Astrocyte of the hippocampus (primary cell): Measurements from ENCODE around the gene ASB13.

Experiments used
- DNase-seq: peaks from one replicate; pipeline ENCODE4 v3.0.0; 2011; ENCODE audit warnings: low read depth, low spot score

ASB13 gene, protein sequence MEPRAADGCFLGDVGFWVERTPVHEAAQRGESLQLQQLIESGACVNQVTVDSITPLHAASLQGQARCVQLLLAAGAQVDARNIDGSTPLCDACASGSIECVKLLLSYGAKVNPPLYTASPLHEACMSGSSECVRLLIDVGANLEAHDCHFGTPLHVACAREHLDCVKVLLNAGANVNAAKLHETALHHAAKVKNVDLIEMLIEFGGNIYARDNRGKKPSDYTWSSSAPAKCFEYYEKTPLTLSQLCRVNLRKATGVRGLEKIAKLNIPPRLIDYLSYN

DNA sequence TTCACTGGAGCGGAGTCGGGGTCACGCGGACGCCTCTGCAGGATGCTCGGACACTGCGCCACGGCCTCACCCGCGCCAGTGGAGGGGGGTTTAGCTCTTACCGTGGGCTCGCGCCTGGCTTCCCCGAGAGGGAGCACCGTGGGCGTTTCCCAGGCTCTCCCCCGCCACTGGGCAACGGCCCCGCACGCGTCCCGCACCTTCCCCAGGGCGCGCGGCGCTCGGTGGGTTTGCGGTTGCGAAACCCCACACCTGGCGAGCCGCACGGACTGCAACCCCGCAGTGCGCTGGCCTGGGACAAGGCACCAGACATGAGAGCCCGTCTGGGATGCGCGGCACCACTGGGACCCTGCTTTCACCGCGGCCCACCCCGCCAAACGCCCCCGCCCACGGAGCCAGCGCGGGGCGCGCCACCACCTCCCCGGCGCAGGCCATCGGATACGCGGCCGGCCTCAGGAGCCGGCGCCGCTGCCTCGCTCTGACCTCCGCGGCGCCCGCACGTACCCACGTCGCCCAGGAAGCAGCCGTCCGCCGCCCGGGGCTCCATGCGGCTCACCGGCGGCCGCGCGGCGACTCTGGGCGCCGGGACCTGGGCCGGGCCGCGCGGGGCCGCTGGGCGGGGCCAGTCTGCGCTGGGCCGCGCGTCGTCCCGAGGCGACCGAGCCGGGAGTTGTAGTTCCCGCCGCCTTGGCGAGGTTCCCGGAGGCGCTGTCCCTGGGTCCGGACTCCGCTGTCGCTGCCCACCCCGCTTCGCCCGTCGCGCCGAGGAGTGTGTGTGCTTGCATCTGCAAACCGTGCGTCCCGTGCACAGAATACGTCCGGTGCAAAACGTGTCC, at the start of gene ASB13:
Gene ASB13, minus strand, starts transcription at position 588 of the 833 bp plus-strand sequence. Its CDS starts 44 bp downstream, at position 544.
- DNase-seq: peak; percentile 79

DNA sequence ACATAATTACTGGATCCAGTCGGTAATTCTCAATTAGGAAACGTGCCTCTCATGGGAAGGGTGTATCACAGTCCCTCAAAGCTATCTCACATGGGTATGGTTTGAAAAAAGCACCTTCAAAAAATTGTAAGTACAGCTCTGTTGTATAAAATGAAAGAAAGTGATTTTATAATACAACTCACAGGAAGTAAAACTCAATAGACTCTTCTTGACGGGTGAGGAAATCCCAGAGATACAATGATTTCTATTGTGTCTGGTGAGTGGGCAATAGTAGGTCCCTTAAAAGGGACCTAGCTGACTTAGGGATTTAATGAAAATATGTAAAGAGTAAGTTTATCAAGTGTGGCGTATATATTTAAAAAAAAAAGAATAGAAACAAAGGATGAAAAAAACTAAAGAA, 45.2 kb upstream of the ASB13 start:
- DNase-seq: no peak

DNA sequence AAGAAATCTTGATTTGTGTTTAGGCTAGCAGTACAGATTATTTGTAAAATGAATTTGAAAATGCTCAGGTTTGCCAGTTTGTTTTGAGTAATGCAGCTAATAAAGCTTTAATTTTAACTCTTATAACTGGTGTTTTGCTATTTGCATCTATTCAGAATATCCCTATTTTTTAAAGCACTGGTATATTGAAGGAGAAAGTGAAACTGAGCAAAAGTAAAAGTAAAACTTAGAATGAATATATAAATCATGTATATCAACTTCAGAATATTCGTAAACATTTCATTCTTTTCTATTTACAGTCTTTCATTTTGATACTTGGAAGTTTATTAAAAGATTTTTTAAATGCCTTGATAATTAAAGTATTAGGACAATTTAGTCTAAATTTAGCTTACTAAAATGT, 44.5 kb upstream of the ASB13 start:
- DNase-seq: no peak

DNA sequence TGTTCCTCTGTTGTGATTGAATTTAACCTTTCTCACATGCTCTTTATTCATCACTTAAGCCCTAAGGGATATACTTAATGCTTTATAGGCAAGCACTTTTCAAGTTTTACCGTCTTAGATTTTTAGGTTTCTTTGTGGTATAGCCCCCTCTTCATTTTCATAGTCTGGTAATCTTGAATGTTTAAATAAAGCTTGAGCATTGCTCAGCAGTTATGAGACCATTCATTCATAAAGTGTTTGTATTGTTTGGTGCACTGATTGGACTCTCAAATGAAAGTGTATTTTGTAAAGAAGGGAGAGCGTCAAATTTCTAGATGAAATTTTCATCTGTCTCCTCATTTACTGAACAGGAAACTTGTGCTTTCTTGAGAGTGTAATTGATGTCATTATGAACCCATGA, 43.5 kb upstream of the ASB13 start:
- no peak for DNase-seq

DNA sequence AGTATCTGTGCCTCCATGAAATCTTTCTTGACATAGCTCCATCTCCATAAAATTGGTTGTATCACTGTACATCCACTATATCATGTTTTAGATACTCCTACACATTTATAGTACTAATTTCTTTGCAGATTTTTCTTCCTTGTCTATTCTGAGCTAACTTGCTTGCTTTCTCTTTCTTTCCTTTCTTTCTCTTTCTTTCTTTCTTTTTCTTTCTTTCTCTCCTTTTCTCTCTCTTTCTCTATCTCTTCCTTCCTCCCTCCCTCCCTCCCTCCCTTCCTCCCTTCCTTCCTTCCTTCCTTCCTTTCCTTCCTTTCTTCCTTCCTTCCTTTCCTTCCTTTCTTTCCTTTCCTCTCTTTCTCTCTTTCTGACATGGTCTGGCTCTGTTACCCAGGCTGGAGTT, 42.0 kb upstream of the ASB13 start:
- DNase-seq: no peak

DNA sequence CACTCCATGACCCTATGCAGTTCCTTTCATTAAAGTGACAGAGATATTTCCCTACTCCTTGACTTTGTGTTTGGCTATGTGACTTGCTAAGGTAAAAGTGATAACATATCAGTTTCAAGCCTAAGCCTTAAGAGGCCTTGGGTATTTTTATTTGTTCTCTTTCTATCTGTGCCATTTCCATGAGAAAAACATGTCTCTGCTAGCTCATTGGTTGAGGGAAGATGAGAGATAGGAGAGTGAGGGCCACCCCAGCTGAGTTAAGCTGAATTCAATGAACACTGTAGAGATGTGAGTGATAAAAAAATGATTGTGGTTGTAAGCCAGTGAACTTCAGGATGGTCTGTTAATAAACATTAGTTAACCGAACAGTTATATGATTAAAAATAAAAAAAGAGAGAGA, 31.7 kb upstream of the ASB13 start:
- no peak for DNase-seq

DNA sequence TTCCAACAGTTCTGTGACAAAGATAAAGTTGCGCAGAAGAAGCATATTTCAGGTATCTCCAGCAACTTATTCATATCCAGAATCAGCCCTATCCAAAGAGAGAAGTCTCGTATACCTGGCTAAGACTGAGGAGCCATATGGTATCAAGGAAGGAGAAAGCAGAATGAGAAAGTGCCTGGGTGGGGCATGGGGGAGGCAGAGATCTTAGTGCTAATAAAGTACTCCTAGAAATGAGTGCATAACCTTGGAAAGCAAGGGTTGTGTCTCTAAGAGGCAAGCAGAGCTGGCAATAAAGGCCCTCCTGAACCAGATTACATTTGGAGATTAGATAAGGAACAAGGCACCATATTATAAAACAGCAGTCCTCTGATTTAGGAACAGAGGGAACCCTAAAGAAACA, 30.9 kb upstream of the ASB13 start:
- no peak for DNase-seq

DNA sequence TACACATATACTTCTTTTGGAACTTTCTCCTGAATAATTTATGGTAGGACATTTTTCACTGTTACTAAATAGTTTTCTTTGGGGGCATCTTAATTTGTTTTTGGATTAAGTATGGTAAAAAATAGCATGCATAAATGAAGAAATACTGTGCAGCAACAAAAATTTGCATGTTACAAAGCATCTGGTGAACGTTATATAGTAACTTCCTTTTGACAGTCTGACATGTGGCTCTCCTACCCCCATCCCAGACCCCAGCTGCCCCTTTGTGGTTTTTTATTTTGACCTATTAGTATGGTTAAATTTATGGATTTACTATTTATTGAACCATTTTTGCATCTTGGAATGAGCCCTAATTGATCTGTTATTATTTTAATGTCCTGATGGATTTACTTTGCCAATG, 28.2 kb upstream of the ASB13 start:
- DNase-seq: no peak

DNA sequence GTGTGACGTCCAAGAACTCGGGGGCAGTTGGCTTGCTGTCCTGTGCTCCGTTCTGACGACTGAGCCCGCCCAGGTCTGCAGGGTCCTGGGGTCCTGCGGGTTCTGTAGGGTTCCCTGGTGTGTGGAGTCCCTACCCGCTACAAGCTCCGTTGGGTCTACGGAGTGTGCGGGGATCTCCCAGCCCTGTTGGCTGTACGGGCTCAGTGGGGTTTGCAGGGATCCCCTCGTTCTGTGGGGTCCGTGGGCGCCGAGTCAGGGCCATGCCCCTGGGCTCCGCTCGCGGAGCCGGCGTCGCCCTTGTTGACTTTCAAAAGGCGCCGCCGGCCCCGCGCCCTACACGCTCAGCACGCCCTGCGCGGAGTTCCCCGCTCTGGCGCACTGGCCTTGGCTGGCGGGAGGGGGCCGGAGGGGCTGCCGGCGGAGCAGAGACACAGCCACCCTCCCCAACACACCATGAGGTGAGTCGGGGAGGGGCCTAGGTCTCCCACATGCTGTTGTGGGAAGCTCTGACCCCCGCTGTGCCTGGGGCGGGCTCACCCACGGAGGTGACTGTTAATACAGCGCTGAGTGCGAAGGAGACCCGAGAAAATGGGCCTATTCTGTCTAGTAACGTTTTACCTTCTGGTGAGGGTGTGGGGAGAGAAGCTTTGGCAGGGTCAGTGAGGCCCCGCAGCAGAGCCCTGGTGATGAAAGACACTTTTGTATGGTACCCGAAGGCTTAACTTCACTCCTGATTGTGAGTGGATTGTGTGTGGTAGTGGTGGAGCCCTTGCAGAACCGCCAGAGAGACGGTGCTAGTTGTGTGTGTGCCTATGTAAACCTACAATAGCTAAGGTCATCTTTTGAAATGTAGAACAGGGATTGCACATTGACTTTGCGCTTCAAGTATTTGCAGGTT, 26.3 kb upstream of the ASB13 start:
- DNase-seq: peak; percentile 76

DNA sequence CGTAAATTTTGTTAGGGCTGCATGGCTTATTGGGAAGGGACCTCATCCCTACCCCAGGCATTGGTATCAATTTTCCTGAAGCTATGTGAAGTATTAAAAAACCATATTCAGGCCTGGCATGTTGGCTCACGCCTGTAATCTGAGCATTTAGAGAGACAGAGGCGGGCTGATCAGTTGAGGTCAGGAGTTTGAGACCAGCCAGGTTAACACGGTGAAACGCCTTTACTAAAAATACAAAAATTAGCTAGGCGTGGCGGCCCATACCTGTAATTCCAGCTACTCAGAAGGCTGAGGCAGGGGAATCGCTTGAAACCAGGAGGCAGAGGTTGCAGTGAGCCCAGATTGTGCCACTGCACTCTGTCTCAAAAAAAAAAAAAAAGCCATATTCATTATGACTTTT, 25.4 kb upstream of the ASB13 start:
- DNase-seq: no peak

DNA sequence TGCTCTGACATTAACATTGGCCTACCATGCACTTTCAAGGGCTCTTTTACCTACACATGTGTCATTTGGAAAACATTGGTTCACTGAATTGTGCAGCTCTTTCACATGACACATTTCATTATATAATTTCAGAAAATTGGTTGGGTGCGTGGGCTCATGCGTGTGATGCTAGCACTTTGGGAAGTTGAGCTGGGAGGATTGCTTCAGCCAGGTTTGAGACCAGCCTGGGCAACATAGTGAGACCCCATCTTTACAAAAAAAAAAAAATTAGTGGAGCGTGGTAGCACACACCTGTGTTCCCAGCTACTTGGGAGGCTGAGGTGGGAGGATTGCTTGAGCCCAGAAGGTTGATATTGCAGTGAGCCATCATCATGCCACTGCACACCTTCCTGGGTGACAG, 22.2 kb upstream of the ASB13 start:
- no peak for DNase-seq

DNA sequence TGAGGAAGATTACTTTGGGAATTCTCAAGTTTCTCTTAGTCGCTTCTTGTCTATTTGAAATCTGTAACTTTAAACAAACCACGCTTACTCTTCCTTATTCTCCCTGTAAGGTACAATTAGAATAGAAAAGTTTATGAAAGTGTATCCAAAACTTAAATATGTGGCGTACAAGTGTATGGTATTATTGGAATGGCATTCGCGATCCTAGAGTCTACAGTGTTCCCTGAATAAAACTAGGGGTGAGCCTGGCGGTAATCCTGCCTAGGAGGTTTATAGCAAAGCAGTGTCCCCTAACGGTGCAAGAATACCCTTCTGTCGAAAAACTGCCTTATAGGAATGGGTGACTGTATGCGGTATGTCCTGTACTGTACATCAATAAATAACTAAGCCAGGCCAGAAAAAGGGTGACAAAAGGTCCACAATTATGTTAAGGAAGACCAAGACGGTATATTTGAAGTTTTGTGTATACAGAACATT, 19.4 kb upstream of the ASB13 start:
- no peak for DNase-seq

DNA sequence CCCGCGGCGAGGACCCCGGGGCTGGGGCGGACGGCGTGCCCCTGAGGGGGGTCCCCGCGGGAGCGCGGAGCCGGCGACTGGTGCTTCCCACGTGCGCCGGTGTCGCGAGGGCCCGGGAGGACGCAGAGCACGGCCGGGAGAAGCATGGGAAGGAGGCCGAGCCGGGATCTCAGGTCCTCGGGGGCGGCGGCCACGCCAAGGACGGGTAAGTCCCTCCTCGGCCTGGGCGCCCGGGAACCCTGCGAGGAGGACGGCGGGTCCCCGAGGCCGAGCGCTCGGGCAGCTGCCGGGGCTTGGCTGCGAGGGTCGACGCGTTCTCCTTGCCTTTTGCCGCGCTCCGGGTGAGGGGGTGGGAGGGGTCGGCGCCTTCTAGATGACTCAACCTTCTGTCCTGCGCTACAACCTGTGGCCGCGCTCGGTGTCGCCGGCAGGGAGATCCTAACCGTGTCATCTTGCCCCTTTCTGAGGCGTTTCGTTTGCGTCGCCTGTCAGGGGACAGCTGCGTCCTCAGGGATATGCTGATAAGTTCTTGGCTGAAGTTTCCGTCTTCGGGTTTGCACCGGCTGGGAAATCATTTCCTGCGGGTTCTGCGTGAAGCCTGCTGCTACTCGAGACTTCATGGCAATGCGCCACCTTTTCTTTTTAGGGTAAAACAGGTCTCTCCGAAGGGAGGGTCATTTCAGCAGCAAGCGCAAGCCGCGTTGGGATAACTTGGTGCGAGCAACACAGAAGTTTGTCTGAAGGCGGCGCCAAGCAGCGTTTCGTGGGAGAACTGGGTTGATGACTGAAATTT, 18.8 kb upstream of the ASB13 start:
- DNase-seq: peak; percentile 85

DNA sequence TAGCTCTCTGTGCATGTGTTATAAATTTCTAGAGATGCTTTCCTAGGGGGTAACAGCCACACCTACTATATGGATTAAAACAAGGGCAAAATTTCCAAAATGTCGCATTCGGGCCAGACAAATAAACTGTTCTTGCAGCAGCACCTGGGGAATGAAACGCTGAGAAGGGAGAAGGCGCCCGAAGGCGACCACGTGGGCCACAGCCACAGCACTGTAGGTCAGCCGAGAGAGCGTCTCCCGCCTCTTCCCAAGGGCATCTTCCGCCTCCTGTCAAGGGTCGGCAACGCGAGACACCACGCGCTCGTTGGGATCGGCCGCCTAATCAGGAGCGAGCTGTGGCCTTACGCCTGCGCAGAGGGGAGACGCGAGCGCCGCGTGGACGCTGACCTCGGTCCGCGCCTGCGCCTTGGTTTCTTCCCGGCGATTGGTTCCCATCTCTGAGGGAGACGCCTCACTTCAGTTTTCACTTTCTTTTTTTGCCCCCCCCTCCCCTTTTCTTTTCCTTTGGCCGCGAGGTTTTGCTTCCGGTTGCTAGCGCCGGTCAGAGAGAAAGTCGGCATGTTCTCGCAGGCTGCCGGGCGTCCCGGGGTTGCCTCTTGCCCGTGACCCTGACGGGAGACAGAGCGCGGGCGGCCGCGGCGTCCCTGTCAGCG, 18.0 kb upstream of the ASB13 start, which contains the start of gene TASOR2:
Gene TASOR2, plus strand, starts transcription at position 521 of the 653 bp plus-strand sequence. CDS start 35,805 bp downstream, outside the sequence.
- peak; percentile 99 for DNase-seq

DNA sequence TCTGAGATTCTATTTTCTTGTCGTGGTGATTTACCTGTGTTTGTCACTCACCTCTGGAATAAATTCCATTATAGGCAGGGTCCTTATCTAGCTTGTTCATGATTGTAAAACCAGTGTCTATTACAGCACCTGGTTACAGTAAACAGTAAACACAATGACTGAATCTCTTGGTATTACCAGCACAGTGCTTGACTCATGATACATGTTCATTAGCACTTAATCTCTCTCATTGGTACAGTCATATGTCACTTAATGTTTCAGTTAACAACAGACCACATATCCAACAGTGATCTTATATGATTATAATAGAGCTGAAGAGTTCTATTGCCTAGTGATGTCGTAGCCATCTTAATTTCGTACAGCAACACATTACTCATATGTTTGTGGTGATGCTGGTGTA, 16.7 kb upstream of the ASB13 start:
- DNase-seq: no peak

DNA sequence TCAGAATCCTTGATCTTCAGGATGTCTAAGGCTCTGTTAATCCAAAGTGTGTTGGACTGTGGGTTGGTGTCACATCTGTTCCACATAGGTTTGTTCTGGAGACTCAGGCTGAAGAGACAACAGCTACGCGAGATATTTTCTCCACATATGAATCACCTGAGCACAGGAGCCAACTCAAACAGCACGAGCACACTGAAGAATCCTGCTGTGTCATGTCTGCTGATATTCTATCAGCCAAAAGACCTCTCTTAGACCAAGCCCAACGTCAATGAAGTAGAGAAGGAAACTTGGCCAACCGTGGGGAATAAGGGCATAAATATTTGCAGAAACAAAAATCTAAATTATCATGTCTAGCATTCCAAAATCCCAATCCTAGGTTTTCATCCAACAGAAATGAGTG, 15.5 kb upstream of the ASB13 start:
- no peak for DNase-seq

DNA sequence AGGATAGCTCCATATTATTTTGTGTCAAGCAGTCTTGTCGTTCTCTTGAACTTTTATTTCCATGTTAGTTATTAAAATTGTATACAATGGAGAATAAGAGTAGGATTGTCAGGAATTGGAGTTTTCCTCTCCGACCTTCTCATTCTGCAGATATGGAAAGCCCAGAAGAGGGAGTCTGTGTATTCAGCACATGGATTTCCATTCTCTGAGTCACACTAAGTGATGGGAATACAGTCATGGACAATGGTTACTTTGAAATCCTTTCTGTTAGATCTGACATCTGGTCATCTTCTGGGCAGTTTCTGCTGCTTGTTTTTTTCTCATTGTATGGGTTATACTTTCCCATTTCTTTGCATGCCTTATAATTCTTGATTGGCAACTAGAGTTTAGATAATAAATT, 13.2 kb upstream of the ASB13 start:
- no peak for DNase-seq

DNA sequence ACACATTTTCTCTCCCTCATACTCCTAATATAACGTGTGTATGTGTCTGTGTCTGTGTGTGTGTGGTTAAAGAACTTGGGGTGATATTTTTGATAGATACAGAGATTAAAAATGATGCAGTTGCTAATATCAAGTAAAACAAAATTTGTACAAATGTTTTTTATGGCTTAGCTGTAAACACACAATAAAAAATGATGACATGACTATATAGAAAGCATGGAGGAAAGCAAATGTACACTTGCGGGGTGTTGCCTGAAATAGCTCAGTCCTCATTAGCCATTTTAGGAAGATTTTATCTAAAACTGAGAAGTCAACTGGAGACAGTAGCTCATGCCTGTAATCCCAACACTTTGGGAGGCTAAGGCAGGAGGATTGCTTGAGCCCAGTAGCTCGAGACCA, 12.6 kb upstream of the ASB13 start:
- no peak for DNase-seq

DNA sequence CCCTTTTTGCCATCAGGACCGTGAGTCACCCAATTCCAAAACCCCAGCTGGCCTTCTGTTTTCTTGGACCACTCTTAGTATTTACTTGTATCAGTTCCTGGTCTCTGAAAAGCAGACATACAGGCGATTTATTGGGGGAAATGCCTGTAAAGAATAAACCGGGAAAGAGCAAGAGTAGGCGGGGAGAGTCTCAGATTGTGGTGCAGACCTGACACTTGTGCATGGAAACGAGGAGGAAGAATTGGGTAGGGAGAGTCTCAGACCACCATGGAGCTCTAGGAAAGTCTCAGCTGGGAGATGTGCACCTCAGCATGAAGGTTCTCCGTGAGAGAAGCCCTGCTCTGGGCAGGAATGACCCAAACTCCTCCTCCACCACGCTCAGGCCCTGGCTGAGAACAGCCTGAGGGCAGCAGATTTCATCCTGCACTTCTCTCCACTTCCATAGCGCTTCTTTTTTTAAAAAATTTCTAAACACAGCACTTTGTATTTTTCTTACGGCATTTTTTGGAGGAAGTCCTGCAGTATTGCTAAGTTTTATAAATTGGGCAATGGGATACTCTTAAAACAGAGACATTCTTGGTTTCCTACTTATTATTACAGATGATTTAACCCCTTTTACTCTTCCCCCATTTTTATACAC, 12.1 kb upstream of the ASB13 start:
- DNase-seq: no peak
